ENCODE data around the gene TAS2R7. TPM values are rescaled to one million over a fixed set of nuclear protein-coding genes. Genes with fewer than 3 reads are reported as not detected.
"Not testable (repeated sequence)": the region's sequence is repeated elsewhere in the genome, so short reads cannot be mapped to it uniquely, and the experiment has no call there.

Gene TAS2R7
- total RNA-seq, 1 donor, result not detected

DNA sequence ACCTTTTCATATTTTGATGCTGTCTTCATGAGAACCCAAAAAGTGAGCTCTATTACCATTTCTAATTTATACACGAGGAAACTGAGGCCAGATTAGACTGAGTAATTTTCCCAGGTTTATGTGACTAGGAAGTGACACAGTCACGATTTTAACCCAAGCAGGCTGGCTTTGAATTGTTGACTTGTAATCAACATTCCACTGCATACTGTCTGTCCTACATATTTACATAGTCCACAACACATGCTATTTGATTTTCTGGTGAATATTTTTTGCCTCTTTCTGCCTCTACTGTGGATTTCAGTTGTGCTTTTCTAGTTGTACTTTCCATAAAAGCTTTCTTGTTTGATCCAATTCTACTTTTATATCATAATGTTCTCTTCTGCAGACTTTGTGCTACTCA lies 8.2 kb downstream of the TAS2R7 start:
- TF ChIP-seq, protein P1, sequence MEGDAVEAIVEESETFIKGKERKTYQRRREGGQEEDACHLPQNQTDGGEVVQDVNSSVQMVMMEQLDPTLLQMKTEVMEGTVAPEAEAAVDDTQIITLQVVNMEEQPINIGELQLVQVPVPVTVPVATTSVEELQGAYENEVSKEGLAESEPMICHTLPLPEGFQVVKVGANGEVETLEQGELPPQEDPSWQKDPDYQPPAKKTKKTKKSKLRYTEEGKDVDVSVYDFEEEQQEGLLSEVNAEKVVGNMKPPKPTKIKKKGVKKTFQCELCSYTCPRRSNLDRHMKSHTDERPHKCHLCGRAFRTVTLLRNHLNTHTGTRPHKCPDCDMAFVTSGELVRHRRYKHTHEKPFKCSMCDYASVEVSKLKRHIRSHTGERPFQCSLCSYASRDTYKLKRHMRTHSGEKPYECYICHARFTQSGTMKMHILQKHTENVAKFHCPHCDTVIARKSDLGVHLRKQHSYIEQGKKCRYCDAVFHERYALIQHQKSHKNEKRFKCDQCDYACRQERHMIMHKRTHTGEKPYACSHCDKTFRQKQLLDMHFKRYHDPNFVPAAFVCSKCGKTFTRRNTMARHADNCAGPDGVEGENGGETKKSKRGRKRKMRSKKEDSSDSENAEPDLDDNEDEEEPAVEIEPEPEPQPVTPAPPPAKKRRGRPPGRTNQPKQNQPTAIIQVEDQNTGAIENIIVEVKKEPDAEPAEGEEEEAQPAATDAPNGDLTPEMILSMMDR (IDR thresholded peaks at IDR 0.05; ENCODE audit: insufficient read depth, low read depth, low read length), result no peak
- H3K4me3 ChIP-seq (ENCODE audit: low read depth, low read length), result no peak overlapping the region
- DNase-seq (ENCODE audit: low read depth), result no peak

DNA sequence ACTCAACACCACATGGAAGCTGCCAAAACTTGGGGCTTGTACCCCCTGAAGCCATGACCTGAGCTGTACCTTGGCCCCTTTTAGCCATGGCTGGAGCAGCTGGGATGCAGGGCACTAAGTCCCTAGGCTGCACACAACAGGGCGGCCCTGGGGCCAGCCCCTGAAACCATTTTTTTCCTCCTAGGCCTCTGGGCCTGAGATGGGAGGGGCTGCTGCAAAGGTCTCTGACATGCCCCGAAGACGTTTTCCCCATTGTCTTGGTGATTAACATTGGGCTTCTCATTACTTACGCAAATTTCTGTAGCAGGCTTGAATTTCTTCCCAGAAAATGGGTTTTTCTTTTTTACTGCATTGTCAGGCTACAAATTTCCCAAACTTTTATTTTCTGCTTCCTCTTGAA lies 10.7 kb downstream of the TAS2R7 start:
- not testable (repeated sequence) for H3K4me3 ChIP-seq (ENCODE audit: low read depth, low read length); DNase-seq (ENCODE audit: low read depth)

DNA sequence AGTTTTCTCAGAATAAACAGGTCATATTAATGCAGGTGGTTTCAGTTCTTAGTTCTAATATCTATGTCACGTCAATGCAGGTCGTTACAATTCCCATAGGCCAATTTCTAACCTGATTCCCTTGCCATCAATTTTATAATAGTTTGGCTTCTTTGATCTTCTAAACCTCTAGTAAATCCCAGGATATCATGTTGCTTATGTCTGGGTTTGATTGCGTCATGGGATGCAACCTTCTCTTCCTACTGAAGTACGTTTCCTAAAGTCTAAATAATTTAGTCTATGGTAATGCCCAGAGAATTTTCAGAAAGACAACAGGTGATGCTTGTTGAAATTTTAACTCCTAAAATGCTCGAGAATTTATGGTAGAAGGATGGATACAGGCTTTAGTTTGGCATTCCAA lies 19.2 kb downstream of the TAS2R7 start:
- H3K4me3 ChIP-seq (ENCODE audit: low read depth, low read length), result no peak overlapping the region
- peak; percentile 12 for DNase-seq (ENCODE audit: low read depth)
- TF ChIP-seq, protein P1 (IDR thresholded peaks at IDR 0.05; ENCODE audit: insufficient read depth, low read depth, low read length), result no peak

DNA sequence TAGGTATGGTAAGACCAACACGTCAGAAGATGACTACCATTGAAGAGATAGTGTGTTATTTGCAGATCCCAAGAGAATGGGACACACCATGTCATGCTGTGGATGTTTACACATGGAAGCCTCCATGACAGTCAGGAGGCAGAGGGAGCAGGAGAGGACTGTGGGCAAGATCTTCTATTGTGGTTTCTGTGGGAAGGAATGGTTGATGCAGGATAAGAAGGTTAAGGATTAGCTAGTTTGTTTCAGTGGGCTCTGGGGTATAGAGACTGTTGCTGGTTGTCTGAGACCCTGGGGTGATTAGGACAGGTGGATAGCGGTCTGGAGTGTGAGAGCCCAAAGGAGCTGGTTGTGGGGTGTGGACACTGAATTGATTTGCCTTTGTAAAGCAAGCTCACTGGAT lies 23.3 kb downstream of the TAS2R7 start:
- DNase-seq (ENCODE audit: low read depth), result no peak
- no peak overlapping the region for H3K4me3 ChIP-seq (ENCODE audit: low read depth, low read length)
- TF ChIP-seq, protein P1 (IDR thresholded peaks at IDR 0.05; ENCODE audit: insufficient read depth, low read depth, low read length), result no peak

DNA sequence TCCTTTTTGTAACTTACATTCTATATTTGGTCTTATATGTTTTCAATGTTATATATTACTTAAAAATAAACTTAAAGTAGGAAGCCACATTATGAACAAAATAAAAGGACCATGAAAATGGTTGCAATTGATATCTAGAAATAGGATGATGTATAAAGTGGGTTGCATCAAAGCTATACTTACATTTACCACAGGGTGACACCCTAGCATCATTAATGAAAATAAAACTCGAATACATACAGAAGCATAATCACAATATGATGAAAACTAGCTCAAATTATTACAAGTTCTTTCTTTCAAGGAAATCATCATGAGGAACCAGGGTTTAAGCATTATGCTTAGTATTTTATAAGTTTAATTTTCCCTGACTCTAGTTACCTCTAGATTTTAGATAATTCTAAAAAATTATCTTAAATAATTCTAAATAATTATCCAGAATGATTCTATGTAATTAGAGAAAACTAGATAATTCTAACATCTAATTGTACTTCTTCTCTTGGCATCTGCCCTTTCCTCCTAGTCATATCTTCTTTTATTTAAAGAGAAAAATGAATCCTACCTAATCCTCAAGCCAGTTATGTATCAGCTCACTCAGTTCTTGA lies 31.2 kb downstream of the TAS2R7 start:
- TF ChIP-seq, protein P1 (IDR thresholded peaks at IDR 0.05; ENCODE audit: insufficient read depth, low read depth, low read length), result peak; percentile 58
- H3K4me3 ChIP-seq (ENCODE audit: low read depth, low read length), result no peak overlapping the region
- DNase-seq (ENCODE audit: low read depth), result peak; percentile 58

DNA sequence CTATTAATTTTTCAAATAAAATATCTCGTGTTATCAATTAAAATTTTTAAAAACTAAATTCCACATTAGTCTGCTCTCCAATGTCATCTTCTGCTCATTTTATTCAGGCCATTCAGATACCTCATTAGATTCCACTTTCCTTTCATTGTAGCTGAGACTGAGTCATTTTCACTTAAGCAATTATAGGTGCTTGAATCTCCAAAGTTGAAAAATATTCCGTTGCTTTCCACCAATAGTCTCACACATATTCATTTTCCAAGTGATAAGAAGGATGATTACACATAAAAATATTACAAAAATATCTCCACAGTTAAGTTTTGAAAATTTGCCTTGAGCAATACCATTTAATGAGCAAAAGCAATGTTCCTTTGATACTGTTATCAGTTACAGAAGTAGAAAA lies 42.8 kb downstream of the TAS2R7 start:
- H3K4me3 ChIP-seq (ENCODE audit: low read depth, low read length), result no peak overlapping the region
- no peak for DNase-seq (ENCODE audit: low read depth)
- TF ChIP-seq, protein P1 (IDR thresholded peaks at IDR 0.05; ENCODE audit: insufficient read depth, low read depth, low read length), result no peak

DNA sequence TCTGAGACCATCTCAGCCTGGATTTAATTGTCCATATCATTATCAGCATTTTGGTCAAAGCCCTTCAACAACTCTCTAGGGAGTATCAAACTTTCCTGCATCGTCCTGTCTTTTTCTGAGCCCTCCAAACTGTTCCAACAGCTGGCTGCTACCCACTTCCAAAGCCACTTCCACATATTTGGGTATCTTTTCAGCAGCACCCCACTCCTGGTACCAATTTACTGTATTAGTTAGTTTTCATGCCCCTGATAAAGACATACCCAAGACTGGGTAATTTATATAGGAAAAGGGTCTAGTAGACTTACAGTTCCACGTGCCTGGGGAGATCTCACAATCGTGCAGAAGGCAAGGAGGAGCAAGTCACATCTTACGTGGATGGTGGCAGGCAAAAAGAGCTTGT lies 46.2 kb downstream of the TAS2R7 start:
- H3K4me3 ChIP-seq (ENCODE audit: low read depth, low read length), result no peak overlapping the region
- no peak for DNase-seq (ENCODE audit: low read depth)
- TF ChIP-seq, protein P1 (IDR thresholded peaks at IDR 0.05; ENCODE audit: insufficient read depth, low read depth, low read length), result no peak
